ENCODE measurements around the gene MORC4. TPM values are rescaled to one million over a fixed set of nuclear protein-coding genes. Genes with fewer than 3 reads are reported as not detected.
A peak's percentile ranks its signal among the peaks of the same experiment; 100 is the strongest.
"Not testable (repeated sequence)": the region's sequence is repeated elsewhere in the genome, so short reads cannot be mapped to it uniquely, and the experiment has no call there.

MORC4 gene
- total RNA-seq, 2 experiments from 2014 or later = 12.5 to 12.9 TPM

DNA sequence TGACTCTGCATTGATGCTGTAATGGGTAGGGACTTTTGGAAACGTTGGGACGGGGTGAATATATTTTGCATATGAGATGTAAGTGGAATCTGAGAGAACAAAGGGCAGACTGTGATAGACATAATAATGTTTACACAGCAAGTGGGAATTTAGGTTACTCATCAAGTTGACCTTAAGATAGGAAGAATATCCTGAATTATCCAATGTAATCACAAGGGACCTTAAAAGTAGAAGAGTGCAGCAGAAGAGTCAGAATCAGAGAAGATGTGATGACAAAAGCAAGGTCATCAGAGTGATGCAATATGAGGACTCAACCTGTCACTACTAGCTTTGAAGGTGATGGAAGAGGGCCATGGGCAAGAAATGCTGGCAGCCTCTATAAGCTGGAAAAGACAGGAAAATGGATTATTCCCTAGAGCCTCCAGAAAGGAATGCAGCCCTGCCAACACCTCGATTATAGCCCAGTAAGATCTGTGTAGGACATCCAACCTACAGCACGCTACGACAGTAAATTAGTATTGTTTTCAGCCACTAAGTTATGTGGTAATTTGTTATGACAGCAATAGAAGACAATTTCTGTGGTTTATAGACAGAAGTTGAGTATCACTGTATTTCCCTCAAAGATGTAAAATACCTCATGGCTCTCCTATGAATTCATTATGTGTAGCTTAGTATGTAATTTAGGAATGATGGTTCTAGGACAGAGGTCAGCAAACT lies 26.4 kb downstream of the MORC4 start:
- CTCF ChIA-PET = no interaction called here
- intact Hi-C loops (cut with DNase I, micrococcal nuclease) = no loop called here
- Histone ChIP-seq H3K27me3 (ENCODE audit: control insufficient read depth in 1 of 2, insufficient read depth in 2 of 2, low read length in 2 of 2) (no peaks in the 10 kb centered on the region), H3K4me1 (ENCODE audit: insufficient read depth, low read length) (no peaks in the 10 kb centered on the region), H3K36me3 (ENCODE audit: insufficient read depth, low read length) (no peaks in the 10 kb centered on the region), H3K9me3 (ENCODE audit: control insufficient read depth in 1 of 2, insufficient read depth in 1 of 2, low read length in 2 of 2) (no peaks in the 10 kb centered on the region), H3K4me3 (ENCODE audit: low read length) (no peak overlapping the region), H3K27ac (ENCODE audit: low read depth in 1 of 2, low read length in 2 of 2) (no peak overlapping the region)
- Mint-ChIP-seq H3K4me1 (ENCODE audit: low read depth) (no peaks in the 10 kb centered on the region), H3K36me3 (ENCODE audit: low read depth) (peaks cover 56% of the 10 kb centered on the region), H3K4me3 (no peak overlapping the region), H3K9me3 (no peaks in the 10 kb centered on the region), H3K27me3 (no peaks in the 10 kb centered on the region), H3K27ac (no peak overlapping the region)
- POLR2A ChIA-PET = no interaction called here
- TF ChIP-seq, protein P1, sequence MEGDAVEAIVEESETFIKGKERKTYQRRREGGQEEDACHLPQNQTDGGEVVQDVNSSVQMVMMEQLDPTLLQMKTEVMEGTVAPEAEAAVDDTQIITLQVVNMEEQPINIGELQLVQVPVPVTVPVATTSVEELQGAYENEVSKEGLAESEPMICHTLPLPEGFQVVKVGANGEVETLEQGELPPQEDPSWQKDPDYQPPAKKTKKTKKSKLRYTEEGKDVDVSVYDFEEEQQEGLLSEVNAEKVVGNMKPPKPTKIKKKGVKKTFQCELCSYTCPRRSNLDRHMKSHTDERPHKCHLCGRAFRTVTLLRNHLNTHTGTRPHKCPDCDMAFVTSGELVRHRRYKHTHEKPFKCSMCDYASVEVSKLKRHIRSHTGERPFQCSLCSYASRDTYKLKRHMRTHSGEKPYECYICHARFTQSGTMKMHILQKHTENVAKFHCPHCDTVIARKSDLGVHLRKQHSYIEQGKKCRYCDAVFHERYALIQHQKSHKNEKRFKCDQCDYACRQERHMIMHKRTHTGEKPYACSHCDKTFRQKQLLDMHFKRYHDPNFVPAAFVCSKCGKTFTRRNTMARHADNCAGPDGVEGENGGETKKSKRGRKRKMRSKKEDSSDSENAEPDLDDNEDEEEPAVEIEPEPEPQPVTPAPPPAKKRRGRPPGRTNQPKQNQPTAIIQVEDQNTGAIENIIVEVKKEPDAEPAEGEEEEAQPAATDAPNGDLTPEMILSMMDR (IDR thresholded peaks at IDR 0.05) = no peak
- DNase-seq = no peak
- ATAC-seq (ENCODE audit: poor library complexity) = no peak

GRCh38 chrX:106972896-106973295 lies 27.1 kb downstream of the MORC4 start:
- no peaks in the 10 kb centered on the region for H3K4me1 Mint-ChIP-seq (ENCODE audit: low read depth)
- H3K27me3 Mint-ChIP-seq = no peaks in the 10 kb centered on the region
- intact Hi-C loops (cut with DNase I, micrococcal nuclease) = no loop called here
- H3K4me3 Mint-ChIP-seq = no peak overlapping the region
- ChIA-PET POLR2A (no interaction called here), CTCF (no interaction called here)
- ATAC-seq (ENCODE audit: poor library complexity) = no peak
- TF ChIP-seq, protein P1 (IDR thresholded peaks at IDR 0.05) = no peak
- no peak overlapping the region for H3K27ac Mint-ChIP-seq
- no peak overlapping the region for H3K27ac ChIP-seq (ENCODE audit: low read depth in 1 of 2, low read length in 2 of 2)
- peaks cover 60% of the 10 kb centered on the region for H3K36me3 Mint-ChIP-seq (ENCODE audit: low read depth)
- no peaks in the 10 kb centered on the region for H3K9me3 ChIP-seq (ENCODE audit: control insufficient read depth in 1 of 2, insufficient read depth in 1 of 2, low read length in 2 of 2)
- H3K4me3 ChIP-seq (ENCODE audit: low read length) = no peak overlapping the region
- no peaks in the 10 kb centered on the region for H3K36me3 ChIP-seq (ENCODE audit: insufficient read depth, low read length)
- DNase-seq = no peak
- H3K9me3 Mint-ChIP-seq = no peaks in the 10 kb centered on the region
- no peaks in the 10 kb centered on the region for H3K27me3 ChIP-seq (ENCODE audit: control insufficient read depth in 1 of 2, insufficient read depth in 2 of 2, low read length in 2 of 2)
- no peaks in the 10 kb centered on the region for H3K4me1 ChIP-seq (ENCODE audit: insufficient read depth, low read length)

- H3K27me3 Mint-ChIP-seq; H3K9me3 ChIP-seq (ENCODE audit: control insufficient read depth in 1 of 2, insufficient read depth in 1 of 2, low read length in 2 of 2); H3K27ac Mint-ChIP-seq; CTCF ChIA-PET; H3K27me3 ChIP-seq (ENCODE audit: control insufficient read depth in 1 of 2, insufficient read depth in 2 of 2, low read length in 2 of 2); H3K4me3 ChIP-seq (ENCODE audit: low read length); H3K4me3 Mint-ChIP-seq; H3K9me3 Mint-ChIP-seq; H3K4me1 ChIP-seq (ENCODE audit: insufficient read depth, low read length); POLR2A ChIA-PET; H3K4me1 Mint-ChIP-seq (ENCODE audit: low read depth); H3K36me3 ChIP-seq (ENCODE audit: insufficient read depth, low read length); intact Hi-C loops (cut with DNase I, micrococcal nuclease); H3K27ac ChIP-seq (ENCODE audit: low read depth in 1 of 2, low read length in 2 of 2); ATAC-seq (ENCODE audit: poor library complexity): not testable (repeated sequence)
- peaks cover 68% of the 10 kb centered on the region for H3K36me3 Mint-ChIP-seq (ENCODE audit: low read depth)
- peak in 2 of 14 experiments; percentile 4 to 5 for DNase-seq
Measured at GRCh38 chrX:106966547-106966946, 33.5 kb downstream of the MORC4 start.

DNA sequence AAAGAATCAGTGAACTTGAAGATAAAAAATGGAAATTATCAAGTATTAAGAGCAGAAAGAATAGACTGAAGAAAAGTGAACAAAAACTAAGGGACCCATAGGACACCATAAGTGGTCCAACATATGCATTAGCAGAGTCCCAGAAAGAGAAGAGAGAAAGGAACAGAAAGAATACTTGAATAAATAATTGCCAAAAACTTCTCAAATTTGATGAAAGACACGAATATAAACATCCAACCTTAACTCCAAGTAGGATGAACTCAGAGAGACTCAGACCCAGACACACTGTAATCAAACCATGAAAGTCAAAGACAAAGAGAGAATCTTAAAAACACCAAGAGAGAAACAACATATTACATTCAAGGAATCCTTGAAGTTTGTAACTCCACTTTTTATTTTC lies 35.7 kb downstream of the MORC4 start:
- H3K27me3 ChIP-seq (ENCODE audit: control insufficient read depth in 1 of 2, insufficient read depth in 2 of 2, low read length in 2 of 2) = no peaks in the 10 kb centered on the region
- CTCF ChIA-PET = no interaction called here
- H3K36me3 Mint-ChIP-seq (ENCODE audit: low read depth) = peaks cover 62% of the 10 kb centered on the region
- no peak for DNase-seq
- peaks cover 6% of the 10 kb centered on the region for H3K36me3 ChIP-seq (ENCODE audit: insufficient read depth, low read length)
- POLR2A ChIA-PET = no interaction called here
- ATAC-seq (ENCODE audit: poor library complexity) = no peak
- no peak overlapping the region for H3K4me3 Mint-ChIP-seq
- H3K27ac Mint-ChIP-seq = no peak overlapping the region
- H3K27ac ChIP-seq (ENCODE audit: low read depth in 1 of 2, low read length in 2 of 2) = no peak overlapping the region
- H3K9me3 Mint-ChIP-seq = no peaks in the 10 kb centered on the region
- H3K27me3 Mint-ChIP-seq = no peaks in the 10 kb centered on the region
- no peaks in the 10 kb centered on the region for H3K4me1 Mint-ChIP-seq (ENCODE audit: low read depth)
- no peak overlapping the region for H3K4me3 ChIP-seq (ENCODE audit: low read length)
- H3K4me1 ChIP-seq (ENCODE audit: insufficient read depth, low read length) = no peaks in the 10 kb centered on the region
- no peaks in the 10 kb centered on the region for H3K9me3 ChIP-seq (ENCODE audit: control insufficient read depth in 1 of 2, insufficient read depth in 1 of 2, low read length in 2 of 2)
- intact Hi-C loops (cut with DNase I, micrococcal nuclease) = no loop called here
- TF ChIP-seq, protein P1 (IDR thresholded peaks at IDR 0.05) = no peak
